Stimulated activated CD4-positive, alpha-beta T cell treated with anti-CD3 and anti-CD28 coated beads, Interleukin-2, amount 100 ng/mL, for 24 hours (primary cell): ENCODE results near the gene CLIC6.
"Not testable (repeated sequence)": the region's sequence is repeated elsewhere in the genome, so short reads cannot be mapped to it uniquely, and the experiment has no call there.

Experiments used
- DNase-seq, 2 donors: peaks; one replicate each; pipeline ENCODE4 v3.0.0-alpha.2; 2020

Gene CLIC6

GRCh38 chr21:34653522-34653921 is 15.3 kb upstream of the CLIC6 start:
- DNase-seq = no peak

- DNase-seq = no peak
These were observed 6.9 kb upstream of the CLIC6 start for GRCh38 chr21:34661848-34662247.

DNA sequence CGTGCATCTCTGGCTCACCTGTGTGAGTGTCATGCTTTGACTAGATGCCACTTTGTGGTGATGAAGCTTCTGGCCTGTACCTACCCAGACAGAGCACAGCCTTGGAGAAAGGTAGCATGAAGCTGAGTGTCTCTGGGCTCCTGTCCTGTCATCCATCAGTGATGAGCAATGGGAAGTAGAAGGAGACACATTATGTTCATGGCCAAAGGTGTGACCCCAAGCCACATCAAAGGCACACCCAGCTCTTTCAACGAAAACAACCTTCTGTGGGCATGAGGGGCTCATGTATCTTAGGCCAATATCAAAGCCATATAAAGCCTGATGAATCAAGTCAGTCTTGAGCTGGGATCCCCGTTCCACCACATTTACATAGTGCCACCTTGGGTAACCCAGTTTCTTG is 1.0 kb upstream of the CLIC6 start:
- no peak for DNase-seq

- peak; percentile 18 to 41 for DNase-seq
These were observed 520 bp downstream of the CLIC6 start for GRCh38 chr21:34669149-34669879.

DNA sequence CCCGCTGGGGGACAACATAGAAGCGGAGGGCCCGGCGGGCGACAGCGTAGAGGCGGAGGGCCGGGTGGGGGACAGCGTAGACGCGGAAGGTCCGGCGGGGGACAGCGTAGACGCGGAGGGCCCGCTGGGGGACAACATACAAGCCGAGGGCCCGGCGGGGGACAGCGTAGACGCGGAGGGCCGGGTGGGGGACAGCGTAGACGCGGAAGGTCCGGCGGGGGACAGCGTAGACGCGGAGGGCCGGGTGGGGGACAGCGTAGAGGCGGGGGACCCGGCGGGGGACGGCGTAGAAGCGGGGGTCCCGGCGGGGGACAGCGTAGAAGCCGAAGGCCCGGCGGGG is 1.1 kb downstream of the CLIC6 start:
- DNase-seq = not testable (repeated sequence)

DNA sequence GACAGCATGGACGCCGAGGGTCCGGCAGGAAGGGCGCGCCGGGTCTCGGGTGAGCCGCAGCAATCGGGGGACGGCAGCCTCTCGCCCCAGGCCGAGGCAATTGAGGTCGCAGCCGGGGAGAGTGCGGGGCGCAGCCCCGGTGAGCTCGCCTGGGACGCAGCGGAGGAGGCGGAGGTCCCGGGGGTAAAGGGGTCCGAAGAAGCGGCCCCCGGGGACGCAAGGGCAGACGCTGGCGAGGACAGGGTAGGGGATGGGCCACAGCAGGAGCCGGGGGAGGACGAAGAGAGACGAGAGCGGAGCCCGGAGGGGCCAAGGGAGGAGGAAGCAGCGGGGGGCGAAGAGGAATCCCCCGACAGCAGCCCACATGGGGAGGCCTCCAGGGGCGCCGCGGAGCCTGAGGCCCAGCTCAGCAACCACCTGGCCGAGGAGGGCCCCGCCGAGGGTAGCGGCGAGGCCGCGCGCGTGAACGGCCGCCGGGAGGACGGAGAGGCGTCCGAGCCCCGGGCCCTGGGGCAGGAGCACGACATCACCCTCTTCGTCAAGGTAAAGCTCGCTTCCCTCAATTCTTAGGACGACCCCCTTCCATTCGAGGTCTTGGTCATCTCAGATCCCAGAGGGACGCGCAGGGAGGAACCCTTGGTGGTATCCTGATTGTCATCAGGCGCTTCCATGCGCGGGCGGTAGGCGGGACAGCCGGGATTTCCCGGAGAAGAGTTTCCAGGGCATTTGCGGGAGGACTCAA is 1.6 kb downstream of the CLIC6 start:
- peak in 1 of 2 donors; percentile 18 for DNase-seq

DNA sequence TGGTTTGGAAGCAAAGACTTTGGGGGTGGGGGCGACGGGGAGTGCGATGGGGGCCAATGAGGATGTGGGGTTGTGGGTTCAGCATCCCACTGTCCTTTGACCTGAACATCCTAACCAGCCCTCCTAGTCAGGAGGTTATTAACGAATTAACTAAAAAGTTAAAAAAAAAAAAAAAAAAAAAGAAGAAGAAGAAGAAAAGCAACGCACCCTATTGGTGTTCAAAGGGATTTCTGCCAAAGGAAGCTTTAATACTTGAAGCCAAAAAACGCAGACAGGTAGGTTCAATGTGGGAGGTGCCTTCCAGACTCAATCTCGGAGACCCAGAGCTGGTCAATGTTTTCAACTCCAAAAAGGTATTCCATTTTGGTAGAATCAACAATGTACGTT is 2.2 kb downstream of the CLIC6 start:
- no peak for DNase-seq

DNA sequence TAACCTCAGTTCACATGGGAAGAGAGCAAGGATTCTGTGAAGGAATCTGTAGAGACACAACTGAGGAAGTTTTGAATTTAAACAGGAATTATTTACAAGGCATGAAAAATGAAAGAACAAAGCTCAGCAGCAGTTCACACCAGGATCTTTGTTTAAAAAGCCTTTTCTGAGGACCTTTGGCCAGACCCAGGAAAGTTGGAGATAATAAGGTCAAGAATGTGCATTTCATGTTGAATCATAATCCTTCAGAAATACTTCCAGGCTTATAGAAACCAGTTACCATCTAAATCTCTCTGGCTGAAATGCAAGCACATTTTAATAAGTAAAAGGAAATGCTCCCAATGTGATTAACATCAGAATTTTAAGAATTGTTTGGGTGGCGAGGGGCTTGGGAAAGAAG is 2.7 kb downstream of the CLIC6 start:
- DNase-seq = no peak

DNA sequence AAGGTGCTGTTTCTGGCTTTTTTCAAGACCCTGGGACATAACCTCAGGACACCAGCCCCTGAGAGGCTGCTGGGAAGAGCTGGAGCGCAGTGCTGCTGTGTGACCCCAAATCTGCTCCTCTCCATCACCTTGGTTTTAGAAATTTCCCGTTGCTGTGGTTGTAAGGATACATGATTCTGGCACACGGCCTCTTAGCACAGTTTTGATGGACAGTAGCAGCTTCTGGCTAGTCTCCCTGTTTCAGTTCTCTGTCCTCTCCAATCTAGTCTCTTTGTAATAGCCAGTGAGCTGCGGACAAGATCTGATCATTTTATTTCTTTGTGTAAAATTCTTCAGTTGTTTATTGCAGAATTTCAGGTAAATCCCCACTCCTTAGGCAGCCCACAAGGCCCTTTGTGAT is 3.1 kb downstream of the CLIC6 start:
- no peak for DNase-seq

- DNase-seq = no peak
These were observed 4.2 kb downstream of the CLIC6 start for GRCh38 chr21:34673006-34673405.

GRCh38 chr21:34674468-34674867 is 5.7 kb downstream of the CLIC6 start:
- no peak for DNase-seq

- DNase-seq = no peak
These were observed 7.1 kb downstream of the CLIC6 start for GRCh38 chr21:34675871-34676270.

DNA sequence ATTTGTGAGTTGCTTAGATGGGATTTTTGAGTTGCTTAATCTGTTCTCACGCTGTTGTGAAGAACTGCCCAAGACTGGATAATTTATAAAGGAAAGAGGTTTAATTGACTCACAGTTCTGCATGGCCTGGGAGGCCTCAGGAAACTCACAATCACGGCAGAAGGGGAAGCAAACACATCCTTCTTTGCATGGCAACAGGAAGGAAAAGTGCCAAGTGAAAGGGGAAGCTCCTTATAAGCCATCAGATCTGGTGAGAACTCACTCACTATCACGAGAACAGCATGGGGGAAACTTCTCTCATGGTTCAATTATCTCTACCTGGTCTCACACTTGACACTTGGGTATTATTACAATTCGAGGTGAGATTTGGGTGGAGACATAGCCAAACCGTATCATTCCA is 10.3 kb downstream of the CLIC6 start:
- DNase-seq = no peak

DNA sequence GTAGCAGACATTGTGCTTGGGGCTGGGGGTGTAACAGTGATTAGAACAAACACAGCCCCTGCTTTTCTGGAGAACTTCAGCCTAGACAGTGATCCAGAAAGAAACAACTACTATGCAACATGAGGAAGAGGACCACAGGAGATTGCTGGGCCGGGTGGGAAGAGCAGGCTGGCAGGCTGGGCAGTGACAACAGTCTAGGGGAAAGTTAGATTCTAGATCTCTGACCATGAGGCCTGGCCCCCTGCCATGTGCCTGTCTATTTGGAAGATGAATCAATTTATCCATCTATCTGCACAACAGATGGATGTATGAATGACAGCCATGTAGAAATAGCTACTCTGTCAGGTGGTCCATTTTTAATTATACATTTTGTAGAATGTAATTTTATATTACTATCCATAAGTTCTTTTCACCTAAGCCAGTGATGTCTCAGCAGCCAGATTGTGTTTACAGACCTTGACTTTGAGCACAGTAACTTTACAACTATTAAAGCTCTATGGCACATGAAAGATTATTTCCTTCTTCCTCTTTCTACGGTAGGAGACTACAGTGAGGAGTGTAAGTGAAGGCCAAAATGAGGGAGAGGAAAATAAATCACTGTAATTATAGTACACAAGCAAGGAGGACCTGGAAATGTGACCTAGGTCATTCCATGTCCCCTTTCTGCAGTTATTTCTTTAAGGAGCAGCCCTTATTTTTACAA is 15.5 kb downstream of the CLIC6 start:
- no peak for DNase-seq

GRCh38 chr21:34687065-34687464 is 18.3 kb downstream of the CLIC6 start:
- DNase-seq = no peak

- no peak for DNase-seq
These were observed 19.0 kb downstream of the CLIC6 start for GRCh38 chr21:34687745-34688144.

- DNase-seq = no peak
These were observed 19.4 kb downstream of the CLIC6 start for GRCh38 chr21:34688145-34688544.

- no peak for DNase-seq
These were observed 19.9 kb downstream of the CLIC6 start for GRCh38 chr21:34688715-34689114.

GRCh38 chr21:34690041-34690792 is 21.4 kb downstream of the CLIC6 start:
- DNase-seq = no peak

DNA sequence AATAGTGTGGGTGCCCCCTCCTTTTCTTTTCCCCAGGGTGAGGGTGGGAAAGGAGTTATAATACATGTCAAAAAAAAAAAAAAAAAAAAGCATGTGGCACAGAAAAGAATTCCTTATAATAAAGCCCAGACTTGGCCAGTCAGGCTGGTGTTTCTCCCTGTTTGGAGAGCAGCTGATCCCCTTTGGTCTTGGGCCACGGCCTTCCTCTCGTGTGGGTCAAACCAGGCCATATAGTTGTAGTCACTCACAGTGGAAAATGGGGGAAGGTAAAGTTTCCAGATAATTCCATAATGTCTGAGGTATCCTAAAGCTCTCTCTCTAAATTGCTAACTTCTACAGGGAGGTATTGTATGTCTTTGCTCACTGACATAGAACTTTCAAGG is 22.0 kb downstream of the CLIC6 start:
- DNase-seq = no peak

- DNase-seq = no peak
These were observed 22.7 kb downstream of the CLIC6 start for GRCh38 chr21:34691390-34692032.

GRCh38 chr21:34692458-34693020 is 23.7 kb downstream of the CLIC6 start:
- no peak for DNase-seq
